Neutrophil (primary cell): Measurements from ENCODE around the gene RGS19.
"Not testable (repeated sequence)": the region's sequence is repeated elsewhere in the genome, so short reads cannot be mapped to it uniquely, and the experiment has no call there.

ENCODE experiments used
- H3K27ac ChIP-seq: fragments of 200-600 bp; sonication (generic); 2 replicates; pipeline ENCODE4 v1.5.1; 2016; ENCODE audit warnings: mild to moderate bottlenecking, moderate library complexity
- H3K27me3 ChIP-seq: fragments of 200-600 bp; sonication (generic); 2 replicates; pipeline ENCODE4 v1.6.0; 2016; ENCODE audit warnings: mild to moderate bottlenecking
- H3K36me3 ChIP-seq: fragments of 200-600 bp; sonication (generic); 2 replicates; pipeline ENCODE4 v1.5.1; 2017
- H3K4me1 ChIP-seq, 2 experiments: fragments of 200-600 bp in 1 of 2; sonication (generic) in 1 of 2; 1 replicate in 1 of 2; 2 replicates in 1 of 2; pipeline versions ENCODE4 v1.5.1 to v1.6.1; 2013 to 2016; ENCODE audit warnings: low read depth in 1 of 2, low read length in 1 of 2, mild to moderate bottlenecking in 1 of 2, moderate library complexity in 1 of 2; ENCODE audit not compliant: control insufficient read depth in 1 of 2, insufficient read depth in 1 of 2
- H3K4me3 ChIP-seq, 2 experiments: fragments of 200-600 bp in 1 of 2; sonication (generic) in 1 of 2; 1 replicate in 1 of 2; 2 replicates in 1 of 2; pipeline ENCODE4 v1.5.1; 2013 to 2016; ENCODE audit warnings: low read depth in 1 of 2, low read length in 1 of 2, mild to moderate bottlenecking in 1 of 2, moderate library complexity in 1 of 2
- H3K9me3 ChIP-seq: fragments of 200-600 bp; sonication (generic); 2 replicates; pipeline ENCODE4 v1.5.1; 2016
- TF ChIP-seq, protein P1 (sequence below): fragments of 200-600 bp; sonication (generic); IDR thresholded peaks from 2 replicates; pipeline ENCODE4 v1.5.1; 2016; ENCODE audit warnings: antibody characterized with exemption

Gene RGS19

DNA sequence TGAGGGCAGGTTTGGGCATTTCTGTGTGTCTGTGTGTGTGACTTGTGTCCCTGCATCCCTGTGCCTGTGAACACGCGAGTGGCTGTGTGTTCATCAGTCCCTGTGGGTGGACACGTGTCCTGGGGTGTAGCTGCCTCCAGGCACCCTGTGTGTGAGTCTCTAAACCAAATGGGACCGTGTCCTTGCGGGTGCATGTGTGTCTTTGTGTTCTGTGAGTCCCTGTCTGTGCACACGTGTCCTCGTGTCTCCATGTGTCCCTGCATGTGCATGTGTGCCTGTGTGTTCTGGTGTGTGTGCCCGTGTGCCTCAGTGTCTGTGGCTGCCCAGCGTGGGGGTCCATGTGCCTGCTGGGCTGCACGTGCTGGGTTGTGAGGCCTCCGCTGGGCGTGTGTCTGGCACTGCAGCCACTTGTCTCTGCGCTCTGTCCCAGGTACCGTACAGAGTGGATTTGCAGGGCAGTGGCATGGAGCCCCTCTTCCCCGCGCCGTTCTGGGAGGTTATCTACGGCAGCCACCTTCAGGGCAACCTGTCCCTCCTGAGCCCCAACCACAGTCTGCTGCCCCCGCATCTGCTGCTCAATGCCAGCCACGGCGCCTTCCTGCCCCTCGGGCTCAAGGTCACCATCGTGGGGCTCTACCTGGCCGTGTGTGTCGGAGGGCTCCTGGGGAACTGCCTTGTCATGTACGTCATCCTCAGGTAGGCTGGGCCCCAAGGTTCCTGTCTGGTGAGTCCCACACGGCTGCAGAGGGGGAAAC lies 13.1 kb upstream of the RGS19 start:
- Histone ChIP-seq H3K4me1 (no peaks in the 10 kb centered on the region), H3K9me3 (no peaks in the 10 kb centered on the region), H3K27ac (no peak overlapping the region), H3K27me3 (no peaks in the 10 kb centered on the region), H3K36me3 (peaks cover 29% of the 10 kb centered on the region), H3K4me3 (no peak overlapping the region)
- TF ChIP-seq, protein P1, sequence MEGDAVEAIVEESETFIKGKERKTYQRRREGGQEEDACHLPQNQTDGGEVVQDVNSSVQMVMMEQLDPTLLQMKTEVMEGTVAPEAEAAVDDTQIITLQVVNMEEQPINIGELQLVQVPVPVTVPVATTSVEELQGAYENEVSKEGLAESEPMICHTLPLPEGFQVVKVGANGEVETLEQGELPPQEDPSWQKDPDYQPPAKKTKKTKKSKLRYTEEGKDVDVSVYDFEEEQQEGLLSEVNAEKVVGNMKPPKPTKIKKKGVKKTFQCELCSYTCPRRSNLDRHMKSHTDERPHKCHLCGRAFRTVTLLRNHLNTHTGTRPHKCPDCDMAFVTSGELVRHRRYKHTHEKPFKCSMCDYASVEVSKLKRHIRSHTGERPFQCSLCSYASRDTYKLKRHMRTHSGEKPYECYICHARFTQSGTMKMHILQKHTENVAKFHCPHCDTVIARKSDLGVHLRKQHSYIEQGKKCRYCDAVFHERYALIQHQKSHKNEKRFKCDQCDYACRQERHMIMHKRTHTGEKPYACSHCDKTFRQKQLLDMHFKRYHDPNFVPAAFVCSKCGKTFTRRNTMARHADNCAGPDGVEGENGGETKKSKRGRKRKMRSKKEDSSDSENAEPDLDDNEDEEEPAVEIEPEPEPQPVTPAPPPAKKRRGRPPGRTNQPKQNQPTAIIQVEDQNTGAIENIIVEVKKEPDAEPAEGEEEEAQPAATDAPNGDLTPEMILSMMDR = no peak

DNA sequence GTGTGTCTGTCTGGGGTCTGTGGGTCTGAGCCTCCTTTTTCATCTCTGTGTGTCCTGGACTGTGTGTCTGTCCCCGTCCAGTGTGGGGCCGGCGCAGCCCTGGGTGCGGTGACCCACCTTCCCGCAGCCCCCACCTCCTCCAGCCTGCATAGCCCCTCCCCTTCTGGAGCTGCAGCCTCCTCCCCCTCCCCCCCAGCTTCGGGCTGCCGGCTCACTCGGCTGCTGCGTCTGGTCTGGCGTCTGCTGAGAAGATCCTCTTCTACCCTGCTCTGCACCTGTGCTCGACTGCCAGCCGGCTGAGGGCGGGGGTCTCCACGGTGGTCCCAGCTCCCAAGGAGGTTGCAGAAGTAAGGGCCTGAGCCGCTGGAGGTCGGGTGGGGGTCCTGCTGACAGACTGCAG lies 12.5 kb upstream of the RGS19 start:
- Histone ChIP-seq H3K9me3 (no peaks in the 10 kb centered on the region), H3K27me3 (no peaks in the 10 kb centered on the region), H3K4me3 (no peak overlapping the region), H3K27ac (no peak overlapping the region), H3K4me1 (no peaks in the 10 kb centered on the region), H3K36me3 (peaks cover 23% of the 10 kb centered on the region)
- TF ChIP-seq, protein P1 = no peak

DNA sequence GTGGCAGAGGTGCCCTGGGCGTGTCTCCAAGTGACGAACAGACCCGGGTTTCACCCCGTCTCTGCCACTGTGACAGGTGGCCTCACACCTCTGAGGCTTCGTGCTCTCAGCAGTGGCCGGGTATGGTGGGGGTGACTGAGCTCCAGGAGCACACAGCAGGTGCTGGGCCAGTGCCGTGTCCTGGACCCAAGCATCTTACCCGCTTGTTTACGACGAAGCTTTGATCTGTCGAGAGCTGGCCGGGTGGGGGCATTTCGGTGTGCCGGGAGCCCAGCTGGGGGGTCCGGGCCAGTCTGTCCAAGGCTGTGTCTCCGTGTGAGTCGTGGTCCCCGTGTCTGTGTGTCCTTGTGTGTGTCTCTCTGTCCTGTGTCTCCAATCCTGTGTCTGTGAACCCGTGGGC lies 12.0 kb upstream of the RGS19 start:
- Histone ChIP-seq H3K27me3 (no peaks in the 10 kb centered on the region), H3K9me3 (no peaks in the 10 kb centered on the region), H3K4me1 (no peaks in the 10 kb centered on the region), H3K27ac (no peak overlapping the region), H3K36me3 (peaks cover 18% of the 10 kb centered on the region), H3K4me3 (no peak overlapping the region)
- TF ChIP-seq, protein P1 = no peak

DNA sequence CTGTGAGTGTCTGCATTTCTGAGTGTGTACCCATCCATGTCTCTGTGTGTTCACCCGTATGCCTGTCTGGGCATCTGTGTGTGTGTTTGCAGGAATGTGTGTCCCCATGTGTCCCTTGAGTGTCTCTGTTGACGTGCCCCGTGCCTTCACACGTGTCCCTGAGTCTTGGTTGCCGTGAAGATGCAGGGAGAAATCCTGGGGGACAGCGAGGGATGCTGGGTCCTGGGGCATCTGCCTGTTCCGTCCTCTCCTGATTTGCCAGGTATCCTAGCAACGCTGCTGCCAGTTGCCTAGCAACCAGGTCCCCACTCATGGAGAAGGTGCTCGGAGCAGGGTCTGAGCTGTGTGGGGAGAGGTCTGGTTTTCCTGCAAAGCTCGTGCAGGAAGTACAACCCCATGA lies 10.8 kb upstream of the RGS19 start:
- TF ChIP-seq, protein P1 = no peak
- H3K4me1 ChIP-seq = no peaks in the 10 kb centered on the region
- no peak overlapping the region for H3K4me3 ChIP-seq
- no peaks in the 10 kb centered on the region for H3K9me3 ChIP-seq
- peaks cover 12% of the 10 kb centered on the region for H3K27me3 ChIP-seq
- H3K27ac ChIP-seq = no peak overlapping the region
- H3K36me3 ChIP-seq = peaks cover 8% of the 10 kb centered on the region

DNA sequence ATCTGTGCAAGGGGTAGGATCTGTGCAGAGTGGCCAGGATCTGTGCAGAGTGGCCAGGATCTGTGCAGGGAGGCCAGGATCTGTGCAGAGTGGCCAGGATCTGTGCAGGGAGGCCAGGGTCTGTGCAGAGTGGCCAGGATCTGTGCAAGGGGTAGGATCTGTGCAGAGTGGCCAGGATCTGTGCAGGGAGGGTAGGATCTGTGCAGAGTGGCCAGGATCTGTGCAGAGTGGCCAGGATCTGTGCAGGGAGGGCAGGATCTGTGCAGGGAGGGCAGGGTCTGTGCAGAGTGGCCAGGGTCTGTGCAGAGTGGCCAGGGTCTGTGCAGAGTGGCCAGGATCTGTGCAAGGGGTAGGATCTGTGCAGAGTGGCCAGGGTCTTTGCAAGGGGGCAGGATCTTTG lies 9.3 kb upstream of the RGS19 start:
- H3K4me1 ChIP-seq = peaks cover 12 to 15% of the 10 kb centered on the region in 2 experiments
- not testable (repeated sequence) for H3K36me3 ChIP-seq, H3K9me3 ChIP-seq, H3K27ac ChIP-seq, H3K4me3 ChIP-seq
- H3K27me3 ChIP-seq = peaks cover 27% of the 10 kb centered on the region

DNA sequence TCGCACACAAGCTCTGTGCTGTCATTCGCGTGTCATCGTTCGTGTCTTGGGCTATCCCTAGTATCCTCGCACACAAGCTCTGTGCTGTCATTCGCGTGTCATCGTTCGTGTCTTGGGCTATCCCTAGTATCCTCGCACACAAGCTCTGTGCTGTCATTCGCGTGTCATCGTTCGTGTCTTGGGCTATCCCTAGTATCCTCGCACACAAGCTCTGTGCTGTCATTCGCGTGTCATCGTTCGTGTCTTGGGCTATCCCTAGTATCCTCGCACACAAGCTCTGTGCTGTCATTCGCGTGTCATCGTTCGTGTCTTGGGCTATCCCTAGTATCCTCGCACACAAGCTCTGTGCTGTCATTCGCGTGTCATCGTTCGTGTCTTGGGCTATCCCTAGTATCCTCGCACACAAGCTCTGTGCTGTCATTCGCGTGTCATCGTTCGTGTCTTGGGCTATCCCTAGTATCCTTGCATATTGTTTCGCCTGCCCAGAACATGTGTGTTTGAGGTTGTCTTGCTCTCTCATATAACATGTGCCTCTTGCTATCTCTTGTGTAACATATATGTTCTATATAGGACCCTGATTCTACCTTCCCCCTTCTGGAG lies 8.0 kb upstream of the RGS19 start:
- H3K36me3 ChIP-seq, H3K9me3 ChIP-seq, H3K4me3 ChIP-seq, H3K27ac ChIP-seq: not testable (repeated sequence)
- H3K4me1 ChIP-seq = peaks cover 23 to 27% of the 10 kb centered on the region in 2 experiments
- H3K27me3 ChIP-seq = peaks cover 28% of the 10 kb centered on the region
